GM21360 (cell line): ENCODE results near the gene CFAP69.

Experiments used
- ATAC-seq: cut with Tn5 transposase; IDR thresholded peaks from one replicate; pipeline ENCODE4 v1.9.1; 2021; ENCODE audit warnings: mild to moderate bottlenecking, moderate library complexity; ENCODE audit not compliant: unreplicated experiment

The CFAP69 gene, protein sequence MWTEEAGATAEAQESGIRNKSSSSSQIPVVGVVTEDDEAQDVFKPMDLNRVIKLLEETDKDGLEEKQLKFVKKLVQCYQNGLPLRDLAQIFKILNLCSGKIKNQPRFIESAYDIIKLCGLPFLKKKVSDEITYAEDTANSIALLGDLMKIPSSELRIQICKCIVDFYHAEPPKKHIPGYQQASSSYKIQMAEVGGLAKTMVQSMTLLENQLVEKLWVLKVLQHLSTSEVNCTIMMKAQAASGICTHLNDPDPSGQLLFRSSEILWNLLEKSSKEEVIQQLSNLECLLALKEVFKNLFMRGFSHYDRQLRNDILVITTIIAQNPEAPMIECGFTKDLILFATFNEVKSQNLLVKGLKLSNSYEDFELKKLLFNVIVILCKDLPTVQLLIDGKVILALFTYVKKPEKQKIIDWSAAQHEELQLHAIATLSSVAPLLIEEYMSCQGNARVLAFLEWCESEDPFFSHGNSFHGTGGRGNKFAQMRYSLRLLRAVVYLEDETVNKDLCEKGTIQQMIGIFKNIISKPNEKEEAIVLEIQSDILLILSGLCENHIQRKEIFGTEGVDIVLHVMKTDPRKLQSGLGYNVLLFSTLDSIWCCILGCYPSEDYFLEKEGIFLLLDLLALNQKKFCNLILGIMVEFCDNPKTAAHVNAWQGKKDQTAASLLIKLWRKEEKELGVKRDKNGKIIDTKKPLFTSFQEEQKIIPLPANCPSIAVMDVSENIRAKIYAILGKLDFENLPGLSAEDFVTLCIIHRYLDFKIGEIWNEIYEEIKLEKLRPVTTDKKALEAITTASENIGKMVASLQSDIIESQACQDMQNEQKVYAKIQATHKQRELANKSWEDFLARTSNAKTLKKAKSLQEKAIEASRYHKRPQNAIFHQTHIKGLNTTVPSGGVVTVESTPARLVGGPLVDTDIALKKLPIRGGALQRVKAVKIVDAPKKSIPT

DNA sequence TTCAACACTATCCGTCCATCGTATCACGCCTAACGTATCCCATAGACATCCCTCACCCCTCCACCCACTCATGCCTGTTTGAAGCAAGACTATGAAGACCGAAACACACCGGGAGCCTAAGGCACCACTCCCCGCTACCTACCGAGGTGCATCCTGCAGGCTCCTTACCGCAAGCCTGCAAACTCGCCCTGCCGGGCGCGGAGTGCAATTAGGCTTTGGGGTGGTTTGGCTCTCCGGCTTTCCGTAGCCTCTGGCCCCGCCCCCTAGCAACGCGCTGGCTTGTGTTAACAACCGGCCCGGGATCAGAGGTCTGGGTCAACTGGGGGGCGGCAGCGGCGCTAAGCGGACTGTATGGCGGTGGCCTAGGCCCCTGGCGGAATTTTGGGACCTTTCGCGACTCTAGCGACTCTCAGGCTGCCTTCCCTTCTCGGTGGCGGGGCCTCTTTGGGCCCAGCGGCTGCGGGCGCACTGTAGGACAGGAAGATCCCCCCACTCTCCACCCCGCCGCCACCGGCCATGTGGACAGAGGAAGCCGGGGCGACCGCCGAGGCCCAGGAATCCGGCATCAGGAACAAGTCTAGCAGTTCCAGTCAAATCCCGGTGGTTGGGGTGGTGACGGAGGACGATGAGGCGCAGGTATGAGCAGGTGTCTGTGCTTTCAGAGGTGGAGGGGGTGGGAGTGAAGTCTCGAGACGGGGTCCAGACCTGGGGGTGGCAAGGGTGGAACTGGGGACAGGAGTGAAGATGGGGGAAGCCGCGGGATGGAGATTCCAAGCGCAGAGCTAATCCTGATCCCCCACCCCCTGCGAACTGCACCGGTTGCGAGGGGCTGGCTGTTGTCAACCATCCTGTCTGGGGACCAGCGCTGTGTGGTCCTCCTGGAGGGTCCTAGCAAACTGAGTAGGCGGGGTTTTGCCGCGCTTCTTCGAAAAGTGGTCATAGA lies at the start of gene CFAP69:
TSS of gene CFAP69 (plus strand) at position 266 of the 943 bp plus-strand sequence. CDS start at position 517, 251 bp downstream.
- ATAC-seq, result peak; percentile 89

DNA sequence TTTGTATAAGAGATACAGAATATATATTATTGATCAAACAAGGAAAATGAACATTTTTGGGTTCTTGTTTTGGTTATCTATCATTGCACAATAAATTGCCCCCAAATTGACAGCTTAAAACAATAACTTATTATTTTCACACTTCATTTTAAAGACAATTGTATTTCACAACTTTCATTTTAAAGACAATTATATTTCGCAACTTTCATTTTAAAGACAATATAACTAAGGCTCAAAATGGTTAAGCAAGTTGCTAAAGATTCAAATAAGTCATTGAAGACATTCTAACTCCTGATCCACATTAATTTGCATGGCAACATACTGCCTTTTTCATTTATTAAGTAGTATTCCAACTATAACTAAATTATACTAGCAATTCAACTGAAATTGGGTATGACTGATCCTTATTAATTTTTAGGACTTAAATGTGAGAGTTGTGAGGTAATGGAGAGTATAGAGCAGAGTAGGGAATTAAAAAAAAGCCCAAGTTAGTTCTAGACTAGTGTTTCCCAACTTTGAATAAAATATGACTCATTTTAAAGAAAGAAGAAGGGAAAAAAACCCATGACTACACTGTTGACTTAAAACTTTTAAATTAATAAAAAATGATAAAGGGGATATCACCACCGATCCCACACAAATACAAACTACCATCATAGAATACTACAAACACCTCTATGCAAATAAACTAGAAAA lies 43.3 kb upstream of the CFAP69 start:
- ATAC-seq, result no peak

DNA sequence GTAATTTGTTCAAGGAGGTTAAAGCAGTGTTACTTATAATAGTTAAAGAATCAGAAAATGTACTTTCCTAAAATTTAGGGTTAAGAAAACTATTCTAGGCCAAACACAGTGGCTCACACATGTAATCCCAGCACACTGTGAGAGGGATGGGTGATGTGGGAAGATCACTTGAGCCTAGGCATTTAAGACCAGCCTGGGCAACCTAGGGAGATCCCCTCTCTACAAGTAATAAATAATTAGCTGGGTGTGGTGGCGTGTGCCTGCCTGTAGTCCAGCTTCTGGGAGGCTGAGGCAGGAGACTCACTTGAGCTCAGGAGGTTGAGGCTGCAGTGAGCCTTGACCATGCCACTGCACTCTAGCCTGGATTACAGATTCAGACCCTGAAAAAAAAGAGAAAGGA lies 37.0 kb upstream of the CFAP69 start:
- no peak for ATAC-seq

DNA sequence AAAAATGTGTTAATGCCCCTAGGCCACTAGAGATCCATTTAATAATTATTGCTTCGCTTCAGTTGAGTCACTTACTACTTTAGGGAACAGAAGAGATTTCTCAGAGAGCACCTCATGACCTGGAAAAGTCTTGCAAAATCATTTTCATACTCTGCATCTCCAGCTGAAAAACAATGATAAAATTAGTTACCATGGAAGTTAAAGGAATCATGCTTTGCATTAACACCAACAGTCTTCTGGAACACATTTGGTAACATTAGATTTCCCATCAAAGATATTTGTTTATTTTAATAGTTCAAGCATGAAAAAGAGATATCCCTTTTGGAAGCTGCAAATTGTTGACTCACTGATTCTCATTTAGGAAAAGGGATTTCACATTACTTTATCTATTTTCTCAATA lies 35.2 kb upstream of the CFAP69 start:
- no peak for ATAC-seq

DNA sequence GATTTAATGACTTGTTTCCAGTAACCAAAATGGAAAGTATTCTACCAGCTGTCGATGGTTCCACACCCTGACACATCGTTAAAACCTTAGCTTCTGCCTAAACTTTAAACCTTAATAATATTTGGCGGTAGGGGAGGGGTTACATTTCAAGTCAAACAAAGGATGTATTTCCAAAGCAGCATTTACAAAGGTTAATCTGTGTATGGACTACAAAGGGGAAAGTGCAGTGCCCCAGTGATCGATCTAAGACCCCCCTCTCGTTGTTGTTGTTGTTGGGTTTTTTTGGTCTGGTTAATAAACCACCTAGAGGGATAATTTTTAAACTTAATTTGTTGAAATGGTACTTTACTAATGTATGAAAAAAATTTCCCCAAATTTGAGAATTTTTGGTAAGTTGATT lies 34.5 kb upstream of the CFAP69 start:
- ATAC-seq, result no peak

DNA sequence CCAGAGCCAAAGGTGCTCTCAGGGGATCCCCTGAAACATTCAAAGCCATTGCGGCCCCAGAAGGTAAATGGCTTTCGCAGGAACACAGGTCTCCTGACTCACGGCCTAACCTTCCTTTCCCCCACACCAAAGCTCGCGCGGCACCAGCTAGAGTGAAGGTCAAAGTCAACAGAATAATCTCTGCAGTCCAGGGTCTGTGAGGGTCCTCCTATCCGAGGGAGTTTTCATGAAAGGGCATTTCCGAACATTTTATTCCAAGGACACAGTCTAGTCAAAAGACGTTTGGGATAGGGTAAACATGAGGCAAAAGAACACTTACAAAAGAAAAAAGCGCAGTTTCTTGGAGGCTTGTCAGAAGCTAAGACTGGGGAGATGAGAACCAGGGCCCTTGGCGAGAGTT lies 34.0 kb upstream of the CFAP69 start:
- no peak for ATAC-seq

DNA sequence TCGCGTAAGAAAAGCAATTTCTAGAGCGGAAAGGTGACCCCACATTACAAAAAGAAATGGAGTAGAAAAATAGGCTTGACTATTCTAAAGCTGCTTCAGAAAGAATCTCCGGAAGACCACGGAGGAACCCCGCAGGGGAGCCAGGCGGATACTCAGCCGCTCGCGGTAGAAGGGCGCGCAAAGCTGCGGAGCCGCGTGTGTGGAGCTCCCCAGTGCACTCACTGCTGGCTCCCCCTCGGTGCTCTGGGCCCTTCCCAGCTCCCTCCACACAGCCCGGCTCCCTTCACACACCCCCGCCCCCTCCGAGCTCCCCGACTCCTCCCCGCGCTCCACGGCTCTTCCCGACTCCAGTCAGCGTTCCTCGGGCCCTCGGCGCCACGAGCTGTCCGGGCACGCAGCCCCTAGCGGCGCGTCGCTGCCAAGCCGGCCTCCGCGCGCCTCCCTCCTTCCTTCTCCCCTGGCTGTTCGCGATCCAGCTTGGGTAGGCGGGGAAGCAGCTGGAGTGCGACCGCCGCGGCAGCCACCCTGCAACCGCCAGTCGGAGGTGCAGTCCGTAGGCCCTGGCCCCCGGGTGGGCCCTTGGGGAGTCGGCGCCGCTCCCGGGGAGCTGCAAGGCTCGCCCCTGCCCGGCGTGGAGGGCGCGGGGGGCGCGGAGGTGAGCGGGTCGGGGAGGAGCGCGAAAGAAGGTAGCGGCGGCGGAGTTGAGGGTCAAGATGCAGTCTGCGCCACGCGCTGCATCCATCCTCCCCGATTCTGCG lies 33.4 kb upstream of the CFAP69 start, which contains the start of gene STEAP2:
TSS of gene STEAP2 (plus strand) at position 350 of the 758 bp plus-strand sequence. CDS start 13,343 bp downstream, outside the sequence.
- peak; percentile 97 for ATAC-seq

DNA sequence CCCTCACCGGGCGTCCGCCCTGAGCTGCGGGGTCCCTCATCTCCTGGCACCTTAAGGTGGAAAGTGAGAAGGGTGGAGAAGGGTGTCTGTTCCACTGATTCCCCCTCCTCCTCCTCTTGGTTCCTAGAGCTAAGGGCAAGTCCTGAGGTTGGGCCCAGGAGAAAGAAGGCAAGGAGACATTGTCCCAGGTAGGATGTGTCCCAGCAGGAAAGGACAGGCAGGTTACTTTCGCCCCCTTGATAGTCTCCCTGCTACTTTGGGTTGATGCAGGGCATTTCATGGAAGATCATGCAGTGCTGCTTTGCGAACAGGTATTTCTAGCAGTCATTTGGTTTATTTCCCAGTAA lies 32.9 kb upstream of the CFAP69 start:
- no peak for ATAC-seq

DNA sequence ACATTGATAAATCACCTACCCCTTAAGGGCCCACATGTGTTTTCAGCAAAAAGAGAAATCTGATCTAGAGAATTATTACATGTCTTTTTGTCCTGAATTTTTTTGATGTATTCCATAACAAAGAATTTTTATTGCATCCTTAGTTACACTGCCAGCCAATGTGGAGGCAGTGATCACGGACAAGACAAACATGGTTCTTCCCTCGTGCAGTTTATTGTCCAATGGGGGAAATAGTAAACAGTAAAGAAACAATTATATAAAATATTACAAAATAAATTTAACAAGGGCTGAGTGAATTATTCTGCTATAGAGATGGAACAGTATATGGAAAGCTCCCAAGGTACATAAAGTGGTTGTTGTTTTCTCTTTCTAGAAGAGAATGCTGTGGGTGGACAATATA lies 31.5 kb upstream of the CFAP69 start:
- ATAC-seq, result no peak

DNA sequence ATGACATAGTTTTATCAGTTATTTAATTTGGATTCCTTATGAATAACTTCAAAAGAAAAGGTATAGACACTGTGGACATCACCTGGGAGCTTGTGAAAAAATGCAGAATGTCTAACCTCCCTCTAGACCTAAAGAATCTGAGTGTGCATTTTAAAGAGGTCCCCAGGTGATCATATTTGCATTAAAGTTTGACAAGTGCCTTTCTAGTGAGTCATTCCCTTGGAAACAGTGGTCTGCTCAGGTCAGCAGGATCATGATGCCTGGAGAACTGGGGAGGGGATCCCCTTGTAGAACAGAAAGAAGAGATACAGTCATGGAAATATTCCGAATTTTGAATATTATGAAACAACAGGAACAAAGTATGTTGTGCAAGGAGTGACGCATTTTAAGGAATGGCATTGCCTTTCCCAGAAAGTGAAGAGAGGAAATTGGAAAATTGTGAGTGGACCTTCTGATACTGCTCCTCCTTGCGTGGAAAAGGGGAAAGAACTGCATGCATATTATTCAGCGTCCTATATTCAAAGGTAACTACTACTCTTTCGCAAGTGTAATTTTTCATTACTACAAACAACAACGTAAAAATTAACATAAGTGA lies 28.8 kb upstream of the CFAP69 start:
- ATAC-seq, result no peak

DNA sequence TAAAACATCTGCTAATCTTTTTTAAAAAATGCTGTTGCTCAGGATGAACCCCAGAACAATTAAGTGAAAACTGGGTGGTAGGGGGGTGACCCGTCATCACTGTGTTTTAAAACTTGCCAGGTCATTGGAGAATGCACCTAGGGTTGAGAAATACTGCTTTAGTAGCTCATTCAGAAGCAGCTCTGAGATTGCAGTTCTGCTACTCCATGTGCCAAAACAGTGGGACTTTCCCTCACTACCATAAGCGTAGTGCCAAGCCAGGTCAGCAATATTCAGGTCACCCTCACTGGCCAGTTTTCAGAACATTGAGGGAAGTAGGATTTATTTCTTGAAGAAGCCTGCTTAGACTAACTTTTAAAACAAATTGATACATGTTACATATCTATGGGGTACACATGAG lies 28.2 kb upstream of the CFAP69 start:
- no peak for ATAC-seq

DNA sequence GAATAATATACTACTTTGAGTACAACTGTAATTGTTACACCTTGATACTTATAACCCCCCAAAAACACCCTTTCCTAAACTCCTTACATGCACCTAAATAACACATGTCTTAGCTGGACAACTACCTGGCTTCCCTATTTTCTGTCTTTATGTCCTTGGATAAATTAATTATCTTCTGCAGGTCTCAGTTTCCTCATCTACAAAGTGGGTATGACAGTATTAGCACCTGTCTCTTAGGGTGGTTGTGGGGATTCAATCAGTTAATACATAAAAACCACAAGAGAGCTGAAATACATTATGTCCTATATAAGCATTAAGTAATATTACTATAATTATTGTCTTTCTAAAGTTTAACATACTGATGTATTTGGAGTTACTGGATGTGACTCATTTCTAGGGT lies 22.6 kb upstream of the CFAP69 start:
- ATAC-seq, result no peak

DNA sequence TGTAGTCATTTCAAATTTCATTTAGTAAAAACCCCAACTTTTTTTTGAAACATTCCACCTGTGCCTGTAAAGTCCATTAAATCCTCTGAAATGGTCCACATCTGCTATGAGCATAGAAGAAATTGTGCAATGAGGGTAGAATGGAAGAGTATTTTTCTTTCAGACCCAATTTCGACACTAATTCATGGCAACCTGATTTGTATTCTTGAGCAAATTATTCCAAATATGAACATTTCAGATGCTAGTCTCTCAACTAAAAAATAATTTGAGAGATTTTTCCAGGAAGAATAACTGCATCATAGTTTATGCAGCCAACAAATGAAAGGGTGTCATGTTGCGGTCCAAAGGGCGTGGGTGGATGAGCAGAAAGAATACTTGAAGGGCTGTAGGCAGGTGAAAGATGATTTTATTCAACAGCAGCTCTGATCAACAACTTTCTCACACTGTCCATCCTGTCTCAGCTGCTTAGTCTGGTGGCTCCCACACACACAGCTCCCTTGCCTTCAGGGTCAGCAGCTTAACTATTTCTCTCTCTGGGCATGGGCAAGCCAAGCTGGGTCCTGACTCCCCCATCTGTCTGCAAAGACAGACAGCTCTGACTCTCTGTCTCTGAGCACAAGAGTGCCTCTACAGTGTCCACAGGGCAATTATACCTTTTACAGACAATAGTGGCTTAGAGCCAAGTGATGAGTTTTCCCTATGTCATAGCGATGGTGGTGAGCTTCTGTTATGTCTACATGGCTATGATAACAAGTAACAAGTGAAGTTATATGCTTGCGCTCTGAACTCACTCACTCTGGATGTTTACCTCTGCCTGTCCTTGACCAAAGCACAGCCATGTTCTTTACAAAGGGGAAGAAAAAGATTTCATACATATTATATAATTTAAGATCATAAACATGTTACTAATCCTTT lies 21.9 kb upstream of the CFAP69 start:
- ATAC-seq, result no peak

DNA sequence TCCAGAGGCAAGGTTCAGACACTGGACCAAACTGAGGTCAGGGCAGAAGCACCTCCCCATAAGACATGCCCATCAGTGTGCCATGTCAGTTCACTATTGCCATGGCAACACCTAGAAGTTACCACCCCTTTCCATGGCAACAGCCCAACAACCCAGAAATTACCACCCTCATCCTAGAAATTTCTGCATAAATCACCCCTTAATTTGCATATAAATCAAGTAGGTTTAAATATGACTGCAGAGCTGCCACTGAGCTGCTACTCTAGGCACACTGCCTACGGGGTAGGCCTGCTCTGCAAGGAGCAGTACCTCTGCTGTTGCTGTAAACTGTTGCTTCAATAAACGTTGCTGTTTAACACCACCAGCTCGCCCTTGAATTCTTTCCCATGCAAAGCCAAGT lies 20.8 kb upstream of the CFAP69 start:
- no peak for ATAC-seq

DNA sequence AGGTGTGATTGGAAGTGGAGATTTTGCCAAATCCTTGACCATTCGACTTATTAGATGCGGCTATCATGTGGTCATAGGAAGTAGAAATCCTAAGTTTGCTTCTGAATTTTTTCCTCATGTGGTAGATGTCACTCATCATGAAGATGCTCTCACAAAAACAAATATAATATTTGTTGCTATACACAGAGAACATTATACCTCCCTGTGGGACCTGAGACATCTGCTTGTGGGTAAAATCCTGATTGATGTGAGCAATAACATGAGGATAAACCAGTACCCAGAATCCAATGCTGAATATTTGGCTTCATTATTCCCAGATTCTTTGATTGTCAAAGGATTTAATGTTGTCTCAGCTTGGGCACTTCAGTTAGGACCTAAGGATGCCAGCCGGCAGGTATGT lies 19.8 kb upstream of the CFAP69 start:
- no peak for ATAC-seq

DNA sequence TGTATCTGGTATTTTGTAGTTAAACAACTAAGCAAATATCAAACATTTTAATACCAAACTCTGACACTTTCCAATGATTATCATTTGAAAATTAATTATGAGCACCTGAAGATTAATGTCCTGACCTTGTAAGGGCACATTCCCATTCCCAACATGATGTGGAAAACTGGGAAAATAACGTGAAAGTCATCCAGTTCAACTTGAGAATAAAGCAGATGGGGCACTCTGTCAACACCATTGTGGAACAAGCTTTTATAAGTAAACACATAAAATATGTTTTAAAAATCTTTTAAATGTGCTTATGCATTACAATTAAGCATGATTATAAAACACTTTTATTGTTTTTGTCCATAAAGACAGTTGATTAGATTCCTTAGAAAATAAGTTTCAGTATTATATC lies 19.4 kb upstream of the CFAP69 start:
- ATAC-seq, result no peak

DNA sequence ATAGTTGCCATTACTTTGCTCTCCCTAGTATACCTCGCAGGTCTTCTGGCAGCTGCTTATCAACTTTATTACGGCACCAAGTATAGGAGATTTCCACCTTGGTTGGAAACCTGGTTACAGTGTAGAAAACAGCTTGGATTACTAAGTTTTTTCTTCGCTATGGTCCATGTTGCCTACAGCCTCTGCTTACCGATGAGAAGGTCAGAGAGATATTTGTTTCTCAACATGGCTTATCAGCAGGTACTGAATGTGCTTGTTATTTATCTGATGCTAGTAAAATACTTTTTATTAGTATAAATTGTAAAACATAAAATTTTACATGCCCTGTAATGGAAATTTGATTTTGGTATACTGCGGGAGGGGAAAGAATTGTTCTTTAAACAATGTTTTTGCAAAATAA lies 17.7 kb upstream of the CFAP69 start:
- ATAC-seq, result no peak

DNA sequence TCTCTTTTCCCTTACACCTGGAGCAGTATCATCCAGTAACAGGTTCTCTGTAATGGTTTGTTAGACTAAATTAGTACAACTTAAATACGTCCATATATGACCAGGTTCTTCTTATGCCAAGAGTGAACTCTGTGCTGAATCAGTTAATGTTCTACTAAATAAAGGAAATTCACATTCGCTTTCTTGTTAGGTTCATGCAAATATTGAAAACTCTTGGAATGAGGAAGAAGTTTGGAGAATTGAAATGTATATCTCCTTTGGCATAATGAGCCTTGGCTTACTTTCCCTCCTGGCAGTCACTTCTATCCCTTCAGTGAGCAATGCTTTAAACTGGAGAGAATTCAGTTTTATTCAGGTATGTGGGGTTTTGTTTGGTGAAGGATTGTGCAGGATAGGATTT lies 15.3 kb upstream of the CFAP69 start:
- ATAC-seq, result no peak
